HepG2 (cell line): ENCODE results near the gene CST4. TPM values are rescaled to one million over a fixed set of nuclear protein-coding genes. Genes with fewer than 3 reads are reported as not detected.

ENCODE experiments used
- ATAC-seq: fragments of 200-7000 bp; cut with Tn5 transposase; 3 replicates; pipeline ENCODE4 v1.9.1; 2020; ENCODE audit warnings: mild to moderate bottlenecking, moderate library complexity
- BruUV-seq: library from RNA; stranded (reverse); fragments of 400-500 nt; replicated peaks from 2 replicates; lab custom pipeline; 2021; lab: Mats Ljungman, UMichigan
- CTCF ChIA-PET: fragments of 300-600 bp; formaldehyde crosslinking; extraction: SDS; loops from one replicate; lab custom pipeline; 2021; ENCODE audit warnings: low total read pairs, inconsistent platforms, low intra/inter-chr PET ratio; lab: Yijun Ruan, JAX
- POLR2A ChIA-PET: fragments of 350-600 bp; sonication (Branson Sonifier 250); formaldehyde crosslinking; loops from one replicate; lab custom pipeline; 2020; ENCODE audit warnings: antibody characterized with exemption, inconsistent platforms; lab: Yijun Ruan, JAX
- DNase-seq: peaks from one replicate; pipeline ENCODE4 v3.0.0-alpha.2; 2015; ENCODE audit warnings: low spot score
- FAIRE-seq: peaks from 3 replicates; lab custom pipeline; 2011; peaks lifted over from hg19 to GRCh38; lab: Jason Lieb, UNC
- H2AFZ ChIP-seq: one replicate; pipeline ENCODE4 v1.6.1; 2011; ENCODE audit warnings: low read length, inconsistent platforms
- H3K27ac ChIP-seq: fragments of 300-600 bp; 3 replicates; pipeline ENCODE4 v1.8.0; 2011; ENCODE audit warnings: mixed run types, mild to moderate bottlenecking, mixed read lengths, low read length, inconsistent platforms; ENCODE audit not compliant: insufficient read depth; ENCODE audit errors: extremely low read length
- H3K27me3 ChIP-seq, 2 experiments: fragments of 200-600 bp in 1 of 2; 2 replicates in 1 of 2; 3 replicates in 1 of 2; pipeline versions ENCODE4 v1.6.0 to v1.8.0; 2011; ENCODE audit warnings: low read length in 2 of 2, mild to moderate bottlenecking in 2 of 2, moderate library complexity in 2 of 2, inconsistent platforms in 1 of 2; ENCODE audit not compliant: insufficient read depth in 2 of 2, control insufficient read depth in 1 of 2
- H3K36me3 ChIP-seq, 2 experiments: fragments of 200-600 bp in 1 of 2; replicated peaks in 1 of 2; 2 replicates in 1 of 2; 3 replicates in 1 of 2; pipeline versions ENCODE4 v1.5.1 to v1.8.0; 2011; ENCODE audit warnings: low read length in 2 of 2, inconsistent platforms in 1 of 2; ENCODE audit not compliant: insufficient read depth in 2 of 2, control insufficient read depth in 1 of 2
- H3K4me1 ChIP-seq: 2 replicates; pipeline ENCODE4 v1.5.1; 2012; ENCODE audit warnings: low read length, inconsistent platforms; ENCODE audit not compliant: insufficient read depth
- H3K4me2 ChIP-seq: 2 replicates; pipeline ENCODE4 v1.6.0; 2011; ENCODE audit warnings: low read depth, low read length, inconsistent platforms
- H3K4me3 ChIP-seq, 3 experiments: fragments of 200-600 bp in 1 of 3; sonication (generic), shearing (Covaris generic) in 1 of 3; replicated peaks in 1 of 3; 2 replicates each; pipeline ENCODE4 v1.5.1; 2011 to 2016; ENCODE audit warnings: low read length in 3 of 3, inconsistent platforms in 2 of 3, low read depth in 2 of 3, mild to moderate bottlenecking in 2 of 3, control low read depth in 1 of 3, mixed read lengths in 1 of 3; ENCODE audit not compliant: insufficient read depth in 1 of 3
- H3K79me2 ChIP-seq: one replicate; pipeline ENCODE4 v1.6.1; 2011; ENCODE audit warnings: low read length, inconsistent platforms; ENCODE audit not compliant: insufficient read depth
- H3K9ac ChIP-seq: 2 replicates; pipeline ENCODE4 v1.6.0; 2011; ENCODE audit warnings: mild to moderate bottlenecking, low read depth, low read length, inconsistent platforms; ENCODE audit not compliant: insufficient read depth
- H3K9me3 ChIP-seq: 2 replicates; pipeline ENCODE4 v1.5.1; 2012; ENCODE audit warnings: mild to moderate bottlenecking, low read length
- H4K20me1 ChIP-seq: 2 replicates; pipeline ENCODE4 v1.6.0; 2011; ENCODE audit warnings: inconsistent platforms, mild to moderate bottlenecking, low read length, moderate library complexity; ENCODE audit not compliant: insufficient read depth
- ATF1 ChIP-seq: IDR thresholded peaks from 2 replicates; pipeline ENCODE4 v1.6.1; 2016; ENCODE audit warnings: mild to moderate bottlenecking, control low read depth
- XBP1 ChIP-seq: sonication (generic); formaldehyde crosslinking; IDR thresholded peaks from 2 replicates; pipeline ENCODE4 v1.5.0; 2020; ENCODE audit warnings: missing genetic modification reagents
- WGBS: methylation state at CpG from one replicate; pipeline ENCODE4 v1.1.6; 2017; ENCODE audit warnings: low lambda C conversion rate; 5-methylcytosine and 5-hydroxymethylcytosine counted together
- in situ Hi-C: cut with HindIII; loops from 2 replicates; pipeline ENCODE4 v1.10.0; 2017; ENCODE audit warnings: low pct_unique_long_range_greater_than_20kb; ENCODE audit not compliant: extremely low pct_ligation_motif_present
- intact Hi-C: fragments of 100-400 bp; cut with micrococcal nuclease; formaldehyde crosslinking; loops from one replicate; pipeline ENCODE4 v1.10.0; 2022; ENCODE audit not compliant: unreplicated experiment
- polyA plus RNA-seq, 8 experiments: library from polyadenylated mRNA; depleted of rRNA in 3 of 8; stranded (reverse) in 7 of 8; unstranded in 1 of 8; fragments of >200 nt; fragmentation: Illumina TruSeq in 4 of 8; extraction: Trizol in 4 of 8; gene quantifications; 2 replicates each; pipeline versions ENCODE4 v1.2.1 to v1.2.3, GENCODE V29; 2011 to 2016; ENCODE audit warnings: low read depth in 4 of 8, missing spikeins in 1 of 8, mixed read lengths in 1 of 8; ENCODE audit not compliant: insufficient read depth in 1 of 8
- total RNA-seq, 5 experiments: library from RNA; depleted of rRNA; stranded (reverse); fragments of >200 nt; fragmentation: Illumina TruSeq; extraction: Trizol; gene quantifications; 2 replicates each; pipeline ENCODE4 v1.2.3, GENCODE V29; 2016; ENCODE audit warnings: low read depth in 1 of 5

Gene CST4
- total and polyA plus RNA-seq, 2 of the 13 experiments (the other 11 are each of a cell fraction or from before 2014, with no cell fraction given): not detected

GRCh38 chr20:23646106-23646873 lies 42.5 kb downstream of the CST4 start:
- no peaks in the 10 kb centered on the region for H4K20me1 ChIP-seq
- H3K36me3 ChIP-seq: no peaks in the 10 kb centered on the region
- no TSS peak for BruUV-seq
- ChIA-PET CTCF (no interaction called here), POLR2A (interaction anchor here (1.0 to 1.2 kb wide), 2 partner anchors 15 to 17 kb away, joined by 3 read pairs; no protein-coding TSS in a partner anchor)
- no peaks in the 10 kb centered on the region for H3K27me3 ChIP-seq
- 53% methylated on average over 4 of the region's 4 CpGs for WGBS
- TF ChIP-seq XBP1 (CRISPR knock-in tag): no peak
- FAIRE-seq: no peak
- H3K9ac ChIP-seq: no peak overlapping the region
- in situ Hi-C loops: no loop called here
- peaks cover 44% of the 10 kb centered on the region for H3K4me1 ChIP-seq
- H2AFZ ChIP-seq: no peak overlapping the region
- no peaks in the 10 kb centered on the region for H3K9me3 ChIP-seq
- no peak overlapping the region for H3K4me3 ChIP-seq
- intact Hi-C loops: no loop called here
- H3K79me2 ChIP-seq: no peaks in the 10 kb centered on the region
- H3K4me2 ChIP-seq: no peak overlapping the region
- DNase-seq: no peak
- ATAC-seq: no peak
- no peak overlapping the region for H3K27ac ChIP-seq

GRCh38 chr20:23645575-23645974 lies 43.3 kb downstream of the CST4 start:
- TF ChIP-seq ATF1 (CRISPR knock-in tag): no peak
- Histone ChIP-seq H3K4me3 (no peak overlapping the region), H3K36me3 (no peaks in the 10 kb centered on the region), H3K4me2 (no peak overlapping the region), H4K20me1 (no peaks in the 10 kb centered on the region), H2AFZ (no peak overlapping the region), H3K4me1 (peaks cover 47% of the 10 kb centered on the region), H3K27ac (no peak overlapping the region), H3K27me3 (no peaks in the 10 kb centered on the region), H3K9me3 (no peaks in the 10 kb centered on the region), H3K9ac (no peak overlapping the region), H3K79me2 (no peaks in the 10 kb centered on the region)
- FAIRE-seq: no peak
- BruUV-seq: no TSS peak
- no peak for DNase-seq
- ChIA-PET CTCF (no interaction called here), POLR2A (no interaction called here)
- 80% methylated on average over 1 of the region's 1 CpG for WGBS
- ATAC-seq: no peak
- intact Hi-C loops (no loop called here), in situ Hi-C loops (no loop called here)
